ENCODE results near the gene KCNH4. TPM values are rescaled to one million over a fixed set of nuclear protein-coding genes. Genes with fewer than 3 reads are reported as not detected.
A peak's percentile ranks its signal among the peaks of the same experiment; 100 is the strongest.

The KCNH4 gene
- total and polyA plus RNA-seq, 2 of the 13 experiments (the other 11 are each of a cell fraction or from before 2014, with no cell fraction given), result 0.01 to 0.09 TPM

- H3K4me1 ChIP-seq (ENCODE audit: insufficient read depth, low read length), result peaks cover 47% of the 10 kb centered on the region
- peaks cover under 1% of the 10 kb centered on the region for H4K20me1 ChIP-seq (ENCODE audit: insufficient read depth, low read length)
- CTCF ChIA-PET (ENCODE audit: low intra/inter-chr PET ratio, low total read pairs), result no interaction called here
- no peaks in the 10 kb centered on the region for H3K9me3 ChIP-seq (ENCODE audit: low read length)
- FAIRE-seq, result no peak
- BruUV-seq (replicated peaks), result no TSS peak
- in situ Hi-C loops (cut with HindIII; ENCODE audit: extremely low pct_ligation_motif_present, low pct_unique_long_range_greater_than_20kb) (no loop called here), intact Hi-C loops (cut with micrococcal nuclease; ENCODE audit: unreplicated experiment) (loop anchor here (10.0 kb wide), 1 partner anchor 60 kb away; no protein-coding TSS in a partner anchor)
- no peaks in the 10 kb centered on the region for H3K79me2 ChIP-seq (ENCODE audit: insufficient read depth, low read length)
- no peak for ATAC-seq
- no peak within 1 kb of the TSS for H3K9ac ChIP-seq (ENCODE audit: insufficient read depth, low read depth, low read length)
- H3K36me3 ChIP-seq (replicated peaks in 1 of 2; ENCODE audit: control insufficient read depth in 1 of 2, insufficient read depth in 2 of 2, low read length in 2 of 2), result no peaks in the 10 kb centered on the region
- H3K4me2 ChIP-seq (ENCODE audit: low read depth, low read length), result peak within 1 kb of the TSS; percentile 91
- 45% methylated on average over 6 of the region's 11 CpGs for WGBS (ENCODE audit: low lambda C conversion rate)
- peak within 1 kb of the TSS in 2 of 3 experiments; percentile 35 to 84; a peak in 3 of 6 replicates for H3K4me3 ChIP-seq (replicated peaks in 1 of 3; ENCODE audit: insufficient read depth in 1 of 3, low read depth in 2 of 3, low read length in 3 of 3)
- TF ChIP-seq ZNF703 (CRISPR knock-in tag; IDR thresholded peaks at IDR 0.05; ENCODE audit: borderline replicate concordance), result 0 out of 2 replicates have a peak, but pooled peaks have one; percentile 19
- no peak for TF ChIP-seq RORA (CRISPR knock-in tag; IDR thresholded peaks at IDR 0.05)
- TF ChIP-seq THAP7 (CRISPR knock-in tag; IDR thresholded peaks at IDR 0.05), result 0 out of 2 replicates have a peak, but pooled peaks have one; percentile 10
- 0 out of 2 replicates have a peak, but pooled peaks have one; percentile 16 for TF ChIP-seq ZNF589 (CRISPR knock-in tag; conservative IDR thresholded peaks at IDR 0.05)
- TF ChIP-seq HIVEP1 (CRISPR knock-in tag; IDR thresholded peaks at IDR 0.05), result 0 out of 2 replicates have a peak, but pooled peaks have one; percentile 18
- 0 out of 2 replicates have a peak, but pooled peaks have one; percentile 27 for TF ChIP-seq ZFYVE20 (CRISPR knock-in tag; IDR thresholded peaks at IDR 0.05; ENCODE audit: borderline replicate concordance, low read depth)
- TF ChIP-seq ZNF546 (CRISPR knock-in tag; conservative IDR thresholded peaks at IDR 0.05), result no peak
- no peak for TF ChIP-seq E2F5 (CRISPR knock-in tag; conservative IDR thresholded peaks at IDR 0.05)
- TF ChIP-seq ZC3H13 (CRISPR knock-in tag; IDR thresholded peaks at IDR 0.05), result 0 out of 2 replicates have a peak, but pooled peaks have one; percentile 8
- no peak within 1 kb of the TSS for H2AFZ ChIP-seq (ENCODE audit: low read length)
- peaks cover 0 to 21% of the 10 kb centered on the region in 2 experiments; a peak in 4 of 5 replicates for H3K27me3 ChIP-seq (ENCODE audit: control insufficient read depth in 1 of 2, insufficient read depth in 2 of 2, low read length in 2 of 2)
- H3K27ac ChIP-seq (ENCODE audit: extremely low read length, insufficient read depth, low read length), result no peak within 1 kb of the TSS
- no peak for DNase-seq (ENCODE audit: low spot score)
- POLR2A ChIA-PET, result interaction anchor here (1.6 to 2.4 kb wide), 4 partner anchors 9 to 64 kb away, joined by 9 to 30 read pairs (median 14); partner anchors contain the start of genes GHDC and KAT2A
These were observed 4.0 kb upstream of the KCNH4 start, which contains the start of gene HCRT for GRCh38 chr17:42184713-42185620. Gene HCRT (minus strand): TSS chr17:42185452. CDS start chr17:42185365, 87 bp downstream.

Data from HepG2 (cell line).